ENCODE measurements around the gene UBE2E1.
"Not testable (repeated sequence)": the region's sequence is repeated elsewhere in the genome, so short reads cannot be mapped to it uniquely, and the experiment has no call there.

UBE2E1 gene

DNA sequence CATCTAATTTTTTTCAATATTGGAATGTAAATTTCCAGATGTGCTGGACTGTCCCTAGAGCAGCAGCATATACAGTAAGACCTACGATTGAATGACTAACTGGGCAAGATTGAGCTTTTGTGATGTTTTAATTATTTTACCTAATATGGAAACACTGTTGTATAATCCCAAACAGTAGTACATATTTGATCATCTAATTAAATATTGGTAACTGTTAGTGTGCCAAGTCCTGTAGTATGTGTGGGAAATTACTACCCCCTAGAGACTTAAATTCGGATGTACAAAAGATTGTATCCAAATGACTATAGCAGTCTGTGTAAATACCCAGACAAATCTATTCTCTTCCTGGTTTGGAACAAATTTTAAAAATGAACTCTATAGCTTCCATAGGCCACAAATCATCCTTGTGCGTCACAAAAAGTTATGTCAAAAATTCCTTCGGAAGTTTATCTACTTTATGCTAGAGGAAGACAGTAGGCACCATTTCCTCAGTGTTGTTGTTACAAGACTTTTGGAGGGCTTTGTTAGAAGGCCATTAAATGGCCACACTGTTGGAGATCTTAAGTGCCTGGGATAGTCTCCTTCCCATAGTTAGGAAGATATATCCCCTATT is 69.5 kb downstream of the UBE2E1 start:
- DNase-seq (ENCODE audit: insufficient read length, low spot score) (no peak), FAIRE-seq (no peak)

DNA sequence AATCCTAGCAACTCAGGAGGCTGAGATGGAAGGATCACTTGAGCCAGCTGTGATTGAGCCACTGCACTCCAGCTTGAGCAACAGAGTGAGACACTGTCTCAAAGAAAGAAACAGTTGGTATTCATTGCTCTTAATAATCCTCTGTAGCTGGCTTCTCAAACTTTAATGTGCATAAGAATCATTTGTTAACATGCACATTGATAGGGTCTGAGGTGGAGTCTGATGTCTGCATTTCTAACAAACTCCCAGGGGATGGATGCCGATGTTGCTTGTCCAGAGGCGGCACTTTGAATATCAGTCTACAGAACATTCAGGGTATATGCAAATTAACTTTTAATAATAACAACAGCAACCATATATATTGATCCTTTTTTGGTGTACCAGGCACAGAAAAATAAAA is 71.2 kb downstream of the UBE2E1 start:
- DNase-seq (ENCODE audit: insufficient read length, low spot score) (no peak), FAIRE-seq (no peak)

DNA sequence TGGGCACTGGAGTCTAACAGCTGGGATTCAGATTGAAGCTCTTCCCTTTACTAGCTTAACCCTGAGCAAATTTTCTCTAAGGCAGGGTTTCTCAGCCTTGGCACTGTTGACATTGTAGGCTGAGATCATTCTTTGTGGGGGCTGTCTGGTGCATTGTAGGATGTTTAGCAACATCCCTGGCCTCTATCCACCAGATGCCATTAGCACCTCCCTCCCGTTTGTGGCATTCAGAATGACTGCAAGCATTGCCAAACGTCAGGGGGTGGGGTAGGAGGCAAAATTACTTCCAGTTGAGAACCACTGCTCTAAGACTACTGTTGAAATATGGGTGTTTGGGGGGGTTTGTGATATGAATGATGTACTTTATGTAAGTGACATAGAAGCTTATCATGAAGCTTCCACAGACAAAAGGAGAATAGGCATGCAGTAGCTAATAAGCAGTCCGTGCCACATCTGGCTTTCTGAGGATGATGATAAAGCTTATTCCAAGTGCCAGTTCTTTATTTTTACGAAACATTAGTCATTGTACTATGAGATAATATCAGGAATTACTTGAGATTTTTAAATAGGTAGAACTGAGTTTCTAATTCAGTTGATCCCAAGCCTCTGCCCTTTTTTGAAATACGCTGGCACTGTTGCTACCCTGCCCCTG is 71.7 kb downstream of the UBE2E1 start:
- FAIRE-seq, result peak; percentile 20
- peak; percentile 46 for DNase-seq (ENCODE audit: insufficient read length, low spot score)

DNA sequence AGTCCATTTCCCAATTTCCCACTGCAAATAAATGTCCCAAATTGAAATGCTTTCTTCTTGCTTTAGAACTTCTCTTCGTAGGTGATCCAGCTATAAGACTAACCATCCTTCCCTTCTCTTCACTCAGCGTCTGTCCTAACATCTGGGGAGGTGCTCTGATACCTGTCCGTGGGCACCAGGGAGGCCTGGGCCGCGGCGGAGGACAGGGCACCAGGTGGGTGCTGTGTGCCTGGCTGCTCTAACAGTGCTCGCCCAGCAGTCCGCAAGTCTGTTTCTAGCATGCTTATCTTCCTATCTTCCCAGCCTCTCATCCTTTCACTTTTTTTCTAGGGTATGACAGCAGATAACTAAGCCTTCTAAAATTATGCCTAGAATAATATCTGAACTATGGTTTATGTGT is 73.7 kb downstream of the UBE2E1 start:
- FAIRE-seq, result no peak
- DNase-seq (ENCODE audit: insufficient read length, low spot score), result no peak

DNA sequence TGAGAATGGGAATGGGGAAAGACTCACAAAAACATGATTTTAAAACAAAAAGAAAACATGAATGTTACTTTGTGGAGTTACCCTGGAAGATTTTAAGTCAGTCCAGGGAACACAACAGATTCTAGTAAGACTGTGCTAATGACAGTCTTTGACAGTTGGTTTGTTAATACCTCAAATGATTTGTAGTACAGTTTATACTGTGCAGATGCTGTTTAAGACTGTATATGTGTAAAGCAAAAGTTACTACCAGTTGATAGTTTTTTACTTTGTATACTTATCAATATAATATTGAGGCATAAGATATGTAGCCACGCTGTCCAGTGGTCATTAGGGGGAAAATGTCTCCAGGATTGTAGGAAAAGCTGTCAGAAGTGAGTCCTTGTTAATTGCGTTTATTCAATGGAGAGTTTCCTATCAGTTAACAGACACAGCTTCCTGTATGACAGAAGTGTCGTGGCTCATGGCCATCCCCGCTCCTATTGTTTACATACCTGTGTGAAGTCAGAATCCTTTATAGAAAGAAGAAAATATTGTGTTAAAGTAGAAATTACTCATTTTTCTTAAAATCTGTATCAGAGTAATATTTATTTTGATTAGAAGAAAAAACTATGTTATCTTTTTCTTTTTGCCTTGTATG is 75.1 kb downstream of the UBE2E1 start:
- FAIRE-seq, result no peak
- DNase-seq (ENCODE audit: insufficient read length, low spot score), result no peak

DNA sequence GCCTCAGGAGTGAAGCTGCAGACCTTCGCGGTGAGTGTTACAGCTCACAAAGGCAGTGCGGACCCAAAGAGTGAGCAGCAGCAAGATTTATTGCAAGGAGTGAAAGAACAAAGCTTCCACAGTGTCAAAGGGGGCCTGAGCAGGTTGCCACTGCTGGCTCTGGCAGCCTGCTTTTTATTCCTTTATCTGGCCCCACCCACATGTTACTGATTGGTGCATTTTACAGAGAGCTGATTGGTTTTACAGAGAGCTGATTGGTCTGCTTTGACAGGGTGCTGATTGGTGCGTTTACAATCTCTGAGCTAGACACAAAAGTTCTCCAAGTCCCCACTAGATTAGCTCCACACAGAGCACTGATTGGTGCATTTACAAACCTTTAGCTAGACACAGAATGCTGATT is 76.2 kb downstream of the UBE2E1 start:
- FAIRE-seq; DNase-seq (ENCODE audit: insufficient read length, low spot score): not testable (repeated sequence)

DNA sequence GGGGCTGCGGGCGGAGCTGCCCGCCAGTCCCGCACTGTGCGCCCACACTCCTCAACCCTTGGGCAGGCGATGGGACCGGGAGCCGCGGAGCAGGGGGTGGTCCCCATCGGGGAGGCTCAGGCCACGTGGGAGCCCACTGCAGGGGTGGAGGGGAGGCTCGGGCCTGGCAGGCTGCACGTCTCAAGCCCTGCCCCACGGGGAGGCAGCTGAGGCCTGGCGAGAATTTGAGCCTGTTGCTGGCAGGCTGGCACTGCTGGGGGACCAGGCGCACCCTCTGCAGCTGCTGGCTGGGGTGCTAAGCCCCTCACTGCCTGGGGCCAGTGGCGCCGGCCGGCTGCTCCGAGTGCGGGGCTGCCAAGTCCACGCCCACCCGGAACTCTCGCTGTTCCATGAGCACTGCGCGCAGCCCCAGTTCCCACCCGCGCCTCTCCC is 76.7 kb downstream of the UBE2E1 start:
- FAIRE-seq (no peak), DNase-seq (ENCODE audit: insufficient read length, low spot score) (no peak)

DNA sequence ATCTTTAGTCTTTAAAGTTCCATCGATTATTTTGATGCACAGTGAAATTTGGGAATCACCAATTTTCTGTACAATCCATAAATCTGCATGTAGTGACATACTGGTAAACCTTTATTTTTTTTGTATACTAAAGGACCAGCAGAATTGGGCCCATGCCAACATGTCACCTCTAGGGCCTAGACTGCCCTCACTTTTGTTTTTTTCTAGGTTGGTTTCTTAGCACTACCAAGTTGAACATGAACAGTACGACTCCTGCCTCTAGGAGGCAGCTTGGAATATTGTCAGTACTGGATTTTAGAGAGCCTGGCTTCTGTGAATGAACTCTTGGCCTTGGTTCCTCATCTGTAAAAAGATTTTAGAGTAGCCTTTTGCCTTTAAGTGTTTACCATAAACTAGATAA is 78.7 kb downstream of the UBE2E1 start:
- DNase-seq (ENCODE audit: insufficient read length, low spot score) (no peak), FAIRE-seq (no peak)

DNA sequence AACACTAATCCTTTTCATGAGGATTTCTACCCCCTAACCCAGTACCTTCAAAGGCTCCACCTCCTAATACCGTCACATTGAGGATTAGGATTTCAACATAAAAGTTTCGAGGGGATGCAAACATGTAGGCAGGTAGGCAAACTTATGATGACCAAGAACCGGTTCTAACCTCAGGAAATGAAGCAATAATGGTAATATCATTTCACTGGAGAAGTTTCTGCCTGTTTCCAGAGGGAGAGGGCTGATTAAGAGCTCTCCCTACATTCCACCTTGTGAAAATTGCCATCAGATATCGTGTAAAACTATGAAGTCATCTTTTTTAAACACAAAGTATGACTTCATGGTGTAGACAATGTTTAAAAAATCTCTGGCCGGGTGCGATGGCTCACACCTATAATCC is 79.5 kb downstream of the UBE2E1 start:
- FAIRE-seq (no peak), DNase-seq (ENCODE audit: insufficient read length, low spot score) (no peak)

DNA sequence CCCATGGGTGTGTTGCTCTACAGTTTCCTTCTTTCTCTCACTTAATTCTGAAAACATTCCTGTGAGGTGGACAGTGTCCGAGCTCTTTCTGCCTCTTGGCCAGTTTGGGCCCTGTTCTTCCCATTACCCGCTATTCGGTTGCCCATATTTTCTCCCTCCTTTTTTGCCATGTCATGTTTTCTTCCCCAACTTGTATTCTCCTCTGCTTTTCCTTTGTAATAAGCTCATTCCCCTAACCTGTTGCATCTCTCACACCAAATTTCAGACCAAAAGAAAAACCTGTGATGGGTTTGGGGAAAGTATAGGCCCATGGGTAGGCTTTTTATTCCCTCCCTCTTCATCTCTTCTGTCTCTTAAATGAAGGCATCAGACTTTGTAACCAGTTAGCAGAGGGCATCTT is 80.6 kb downstream of the UBE2E1 start:
- no peak for DNase-seq (ENCODE audit: insufficient read length, low spot score)

DNA sequence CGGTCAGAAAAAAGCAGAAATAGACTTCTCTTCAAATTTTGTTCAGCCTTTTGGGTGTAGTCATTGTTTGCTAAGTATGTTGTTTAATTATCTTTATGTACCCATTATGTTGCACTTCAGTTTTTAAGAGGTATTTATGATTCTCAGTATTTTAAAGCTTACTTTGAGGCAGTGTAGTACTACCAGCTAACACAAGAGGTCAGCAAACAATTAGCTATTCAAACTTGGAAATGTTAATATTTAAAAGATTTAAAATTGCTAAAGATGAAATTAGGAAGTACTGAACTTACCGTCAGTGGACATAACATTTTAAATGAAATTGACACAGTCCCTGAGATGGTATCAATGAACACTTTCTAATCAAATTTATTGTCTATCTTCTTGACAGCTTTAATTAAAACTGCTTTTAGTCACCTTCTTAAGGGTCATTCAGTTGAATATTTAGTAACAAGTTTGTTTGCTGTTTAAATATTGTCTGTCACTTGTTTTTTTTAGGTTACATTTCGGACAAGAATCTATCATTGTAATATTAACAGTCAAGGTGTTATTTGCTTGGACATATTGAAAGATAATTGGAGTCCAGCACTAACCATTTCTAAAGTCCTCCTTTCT is 83.0 kb downstream of the UBE2E1 start:
- FAIRE-seq (no peak), DNase-seq (ENCODE audit: insufficient read length, low spot score) (no peak)

More for the DNA sequence above, 80.6 kb downstream of the UBE2E1 start:
- FAIRE-seq, result no peak

DNA sequence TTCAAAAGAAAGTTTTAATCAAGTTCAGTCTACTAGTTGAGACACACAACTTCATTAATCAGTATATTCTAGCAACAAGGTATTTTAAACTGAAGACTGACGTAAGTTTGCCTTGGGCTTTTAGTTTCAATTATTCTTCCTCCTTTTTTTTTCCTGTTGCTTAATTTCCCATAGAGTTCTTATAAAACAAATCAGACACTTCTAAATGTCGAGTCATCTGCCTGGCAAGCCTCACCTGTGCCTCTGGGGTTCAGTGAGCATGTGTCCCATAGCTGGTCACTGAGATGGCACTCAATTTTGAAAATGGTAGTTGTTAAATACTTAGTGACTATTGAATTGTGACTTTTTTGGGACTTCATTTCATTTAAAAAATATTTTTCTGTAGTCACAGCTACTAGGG is 83.6 kb downstream of the UBE2E1 start:
- no peak for FAIRE-seq
- DNase-seq (ENCODE audit: insufficient read length, low spot score), result no peak

DNA sequence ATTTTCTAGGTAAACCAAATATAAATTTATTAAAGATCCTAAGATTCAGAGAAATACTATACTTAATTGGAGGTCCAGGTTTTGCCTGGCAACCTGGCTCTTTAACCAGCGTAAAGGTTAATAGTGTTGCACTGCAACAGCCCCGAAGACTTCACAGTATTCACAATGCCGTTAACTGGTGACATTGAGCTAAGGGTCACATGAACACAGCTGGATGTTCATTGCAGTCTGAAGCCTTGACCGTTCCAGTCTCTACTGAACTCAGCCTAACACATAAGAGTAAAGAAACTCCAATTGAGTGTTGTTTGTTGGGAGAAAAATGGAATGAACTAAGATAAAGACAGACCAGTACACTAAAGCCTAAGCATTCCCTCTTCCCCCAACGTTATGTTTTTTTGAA is 84.2 kb downstream of the UBE2E1 start:
- FAIRE-seq (no peak), DNase-seq (ENCODE audit: insufficient read length, low spot score) (no peak)

DNA sequence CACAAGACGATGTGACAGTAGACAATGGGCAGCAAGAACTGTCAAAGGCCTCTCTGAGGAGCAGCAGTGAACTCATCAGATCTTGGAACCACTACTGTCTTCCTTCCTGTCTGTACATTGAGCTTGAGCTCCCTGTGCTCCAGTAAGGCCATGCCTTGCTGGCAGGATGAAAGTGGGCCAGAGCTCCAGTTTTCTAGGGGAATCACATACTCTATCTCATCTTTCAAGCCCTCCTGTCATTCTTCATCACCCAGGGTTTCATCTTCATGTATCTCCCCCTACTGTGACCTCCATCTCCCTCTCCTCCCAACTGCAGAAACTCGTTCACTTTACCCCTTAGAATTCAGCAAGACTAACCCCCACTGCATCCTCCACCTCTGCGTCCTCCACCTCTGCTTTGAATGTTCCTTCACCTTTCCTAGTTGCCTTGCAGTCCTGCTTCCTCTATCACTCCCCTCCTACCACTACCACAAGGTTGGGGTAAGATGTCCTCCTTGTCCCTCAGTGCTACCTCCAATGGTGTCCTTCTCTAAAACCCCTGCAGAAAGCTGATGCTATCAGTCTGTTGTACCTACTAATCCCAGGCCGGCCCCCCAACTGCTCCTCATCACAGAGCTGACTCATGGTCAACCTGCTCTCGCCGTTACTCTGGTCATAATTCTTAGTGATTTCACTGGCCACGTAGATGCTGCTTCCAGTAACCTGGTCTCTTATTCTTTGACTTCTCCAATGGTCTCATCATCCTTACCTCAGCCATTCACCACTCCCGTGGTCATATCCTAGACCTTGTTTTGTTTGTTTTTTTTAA is 88.7 kb downstream of the UBE2E1 start:
- no peak for DNase-seq (ENCODE audit: insufficient read length, low spot score)
- no peak for FAIRE-seq

DNA sequence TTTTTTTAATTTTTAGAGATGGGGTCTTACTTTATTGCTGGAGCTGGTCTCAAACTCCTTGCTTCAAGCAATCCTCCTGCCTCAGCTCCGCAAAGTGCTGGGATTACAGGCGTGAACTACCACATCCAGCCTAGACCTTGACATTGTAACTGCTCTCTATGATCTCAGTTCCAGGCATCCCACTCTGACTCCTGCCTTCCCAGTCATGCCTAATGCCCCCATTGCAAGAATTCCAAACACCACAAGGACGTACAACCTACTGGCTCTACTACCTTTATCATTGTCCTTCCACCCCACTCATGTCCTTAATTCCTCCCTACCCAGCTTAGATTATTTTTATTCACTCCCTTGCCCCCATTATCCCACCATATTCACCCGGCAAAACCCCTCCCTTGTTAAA is 89.4 kb downstream of the UBE2E1 start:
- FAIRE-seq (no peak), DNase-seq (ENCODE audit: insufficient read length, low spot score) (no peak)

DNA sequence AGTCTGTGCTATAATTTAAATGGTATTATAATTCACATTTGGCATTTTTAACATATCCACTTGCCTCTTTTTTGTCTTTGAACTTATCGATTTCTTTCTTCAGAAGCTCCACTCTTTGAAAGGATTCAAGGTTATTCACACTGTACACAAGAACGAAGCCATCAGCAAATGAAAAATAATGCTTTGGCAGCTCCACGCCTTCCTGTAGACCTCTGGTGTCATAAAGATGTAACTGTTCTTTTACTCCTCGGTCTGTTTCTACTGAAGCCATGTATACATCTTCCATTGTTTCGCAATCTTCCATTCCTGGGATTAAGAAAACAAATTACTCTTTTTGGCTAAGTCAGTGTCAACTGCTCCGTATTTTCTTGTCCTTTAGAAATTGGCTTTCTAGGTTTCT is 95.0 kb downstream of the UBE2E1 start:
- DNase-seq (ENCODE audit: insufficient read length, low spot score) (peak; percentile 18), FAIRE-seq (no peak)

DNA sequence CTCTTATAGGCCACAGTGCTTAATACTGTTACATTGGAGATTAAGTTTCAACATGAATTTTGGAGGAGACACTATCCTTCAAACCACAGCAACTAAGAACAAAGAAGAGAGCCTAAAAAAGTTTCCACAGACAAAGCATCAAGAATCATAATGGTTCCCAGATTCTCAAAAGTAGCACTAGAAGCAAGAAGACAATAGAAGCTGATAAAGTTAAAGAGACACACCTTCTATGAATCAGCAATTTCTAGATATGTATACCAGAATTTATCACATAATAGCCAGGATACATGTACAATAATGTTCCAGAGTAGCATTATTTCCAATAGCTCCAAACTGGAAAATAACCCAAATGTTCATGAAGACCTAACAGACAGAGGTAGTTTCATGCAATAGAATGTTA is 98.8 kb downstream of the UBE2E1 start:
- FAIRE-seq (no peak), DNase-seq (ENCODE audit: insufficient read length, low spot score) (no peak)

DNA sequence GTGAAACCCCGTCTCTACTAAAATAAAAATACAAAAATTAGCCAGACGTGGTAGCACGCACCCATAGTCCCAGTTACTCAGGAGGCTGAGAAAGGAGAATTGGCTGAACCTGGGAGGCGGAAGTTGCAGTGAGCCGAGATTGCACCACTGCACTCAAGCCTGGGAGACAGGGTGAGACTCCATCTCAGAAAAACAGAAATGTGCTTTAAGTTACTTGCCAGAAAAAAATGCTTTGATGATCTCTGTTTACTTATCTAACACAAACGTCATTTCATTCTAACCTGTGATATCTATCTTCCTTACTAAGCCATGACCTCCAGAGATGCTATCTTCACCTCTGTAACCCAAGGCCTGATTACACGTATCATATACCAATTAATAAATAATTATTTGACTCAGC is 103.6 kb downstream of the UBE2E1 start:
- DNase-seq (ENCODE audit: insufficient read length, low spot score), result no peak
- no peak for FAIRE-seq

DNA sequence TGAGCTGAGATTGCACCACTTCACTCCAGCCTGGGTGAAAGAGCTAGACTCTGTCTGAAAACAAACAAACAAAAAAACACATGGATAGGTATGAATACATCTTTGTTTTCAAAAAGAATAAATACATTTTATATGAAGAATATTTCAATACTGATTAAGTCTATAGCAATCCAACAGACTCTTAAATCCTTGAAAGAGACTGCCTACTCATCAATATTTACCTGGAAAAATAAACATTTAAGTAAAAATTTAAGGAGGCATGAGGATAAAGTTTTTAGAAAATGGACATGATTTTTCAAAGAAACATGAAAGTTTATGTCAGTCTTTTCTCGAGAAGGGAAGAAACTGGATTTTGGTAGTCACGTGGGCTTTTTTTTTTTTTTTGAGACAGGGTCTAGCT is 105.6 kb downstream of the UBE2E1 start:
- DNase-seq (ENCODE audit: insufficient read length, low spot score) (no peak), FAIRE-seq (no peak)

DNA sequence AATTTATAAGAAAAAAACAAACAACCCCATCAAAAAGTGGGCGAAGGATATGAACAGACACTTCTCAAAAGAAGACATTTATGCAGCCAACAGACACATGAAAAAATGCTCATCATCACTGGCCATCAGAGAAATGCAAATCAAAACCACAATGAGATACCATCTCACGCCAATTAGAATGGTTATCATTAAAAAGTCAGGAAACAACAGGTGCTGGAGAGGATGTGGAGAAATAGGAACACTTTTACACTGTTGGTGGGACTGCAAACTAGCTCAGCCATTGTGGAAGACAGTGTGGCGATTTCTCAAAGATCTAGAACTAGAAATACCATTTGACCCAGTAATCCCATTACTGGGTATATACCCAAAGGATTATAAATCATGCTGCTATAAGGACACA is 106.6 kb downstream of the UBE2E1 start:
- FAIRE-seq; DNase-seq (ENCODE audit: insufficient read length, low spot score): not testable (repeated sequence)

DNA sequence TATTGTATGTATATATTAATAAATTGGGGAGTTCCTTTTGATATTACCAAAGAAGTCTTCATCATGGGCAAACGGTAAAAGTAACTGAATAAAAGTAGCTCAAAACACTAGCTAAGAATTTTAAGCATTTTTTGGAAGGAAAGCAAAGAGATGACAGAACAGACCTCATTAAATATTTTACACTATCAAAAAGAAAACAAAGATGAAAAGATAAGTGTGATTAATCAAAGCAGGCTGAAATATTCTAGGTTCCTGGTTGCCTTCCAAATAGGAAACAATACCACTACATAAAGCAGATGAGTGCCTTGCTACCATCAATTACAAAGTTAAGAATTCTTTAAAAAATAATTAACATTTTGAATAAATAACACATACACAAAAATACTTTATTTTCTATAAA is 107.4 kb downstream of the UBE2E1 start:
- FAIRE-seq (no peak), DNase-seq (ENCODE audit: insufficient read length, low spot score) (no peak)

All from HTR-8/SVneo (cell line).